Stimulated activated CD8-positive, alpha-beta memory T cell treated with anti-CD3 and anti-CD28 coated beads, Interleukin-4, amount 100 ng/mL, for 48 hours (primary cell): ENCODE data around the gene GTF2F2.

Source experiments
- DNase-seq: peaks from one replicate; pipeline ENCODE4 v3.0.0-alpha.2; 2020

The GTF2F2 gene

DNA sequence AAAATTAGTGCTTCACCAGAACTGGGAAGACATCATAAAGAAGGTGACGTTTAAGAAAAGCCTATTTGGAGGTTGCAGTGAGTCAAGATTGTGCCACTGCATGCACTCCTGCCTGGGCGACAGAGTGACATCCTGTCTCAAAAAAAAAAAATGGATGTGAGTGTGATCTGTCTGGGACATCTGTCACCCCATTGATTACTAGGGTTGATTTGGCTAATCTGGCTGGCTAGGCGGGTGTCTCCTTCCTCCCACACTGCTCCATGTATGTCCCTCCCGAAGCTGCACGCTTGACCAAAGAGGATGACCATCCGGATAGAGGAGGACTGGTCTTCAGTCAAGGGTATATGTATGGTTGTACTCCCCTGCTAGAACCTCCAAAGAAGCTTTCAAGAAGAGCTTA is 2.6 kb downstream of the GTF2F2 start:
- DNase-seq = no peak

DNA sequence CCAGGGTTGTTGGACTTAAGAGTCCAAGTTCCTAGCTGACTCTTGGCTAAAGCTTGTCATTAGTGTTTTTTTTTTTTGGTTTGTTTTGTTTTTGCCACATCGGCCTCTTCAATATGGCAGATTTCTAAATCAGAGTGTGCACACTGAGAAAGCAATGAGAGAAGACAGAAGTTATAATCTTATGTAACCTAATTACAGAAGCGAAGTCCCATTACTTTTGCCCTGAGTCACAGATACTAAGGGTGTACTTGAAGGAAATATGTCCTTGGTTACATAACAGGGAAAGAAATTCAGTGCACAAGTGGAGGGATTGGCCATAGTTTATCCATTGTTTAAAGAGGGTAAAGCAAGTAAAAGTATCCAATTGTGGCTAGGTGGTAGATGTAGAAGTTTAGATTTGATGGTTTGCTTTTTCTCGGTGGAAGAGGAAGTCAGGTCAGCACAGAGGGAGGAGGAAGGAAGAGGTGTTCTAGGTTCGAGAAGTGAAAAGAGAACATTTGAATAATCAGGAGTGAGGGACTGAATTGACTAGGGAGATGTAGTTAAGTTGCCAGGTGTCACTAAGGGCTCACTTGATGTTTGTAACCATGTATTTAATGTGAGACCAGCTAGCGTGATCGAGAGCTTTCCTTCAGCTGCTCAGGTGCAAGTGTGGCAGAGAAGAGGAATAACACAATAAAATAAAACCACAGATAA is 12.2 kb downstream of the GTF2F2 start:
- no peak for DNase-seq

DNA sequence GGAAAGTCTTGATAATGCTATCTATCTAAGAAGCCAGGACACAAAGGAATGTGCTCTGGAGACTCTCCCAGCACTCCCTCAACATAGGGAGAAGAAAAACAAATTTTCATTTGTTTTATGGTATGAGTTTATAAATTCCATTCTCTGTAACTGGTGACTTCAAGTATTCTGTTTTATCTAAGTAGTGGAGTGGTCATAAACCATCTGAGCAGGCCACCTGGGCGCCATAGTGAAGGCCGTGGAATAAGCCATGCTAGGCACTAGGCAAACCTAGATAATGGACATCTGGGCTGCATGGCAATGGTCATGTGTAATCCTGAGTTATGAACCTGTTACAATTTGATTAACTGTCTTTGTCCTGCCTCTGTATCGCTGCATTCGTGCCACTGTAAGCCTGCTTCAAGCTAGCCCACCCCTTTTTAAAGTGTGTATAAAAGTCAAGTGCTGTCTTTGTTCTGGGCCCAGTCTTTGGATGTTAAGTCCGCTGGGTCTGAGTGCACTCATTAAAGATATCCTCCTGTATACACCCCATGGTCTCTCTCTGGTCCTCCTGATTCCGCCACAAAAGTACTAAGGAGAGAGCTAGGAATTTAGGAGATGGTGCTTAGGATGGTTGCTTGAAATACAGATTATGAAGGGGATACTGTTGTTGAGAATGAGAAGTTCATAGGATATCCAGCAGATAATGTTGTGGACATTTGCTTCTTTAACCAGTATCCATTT is 13.2 kb downstream of the GTF2F2 start:
- no peak for DNase-seq

DNA sequence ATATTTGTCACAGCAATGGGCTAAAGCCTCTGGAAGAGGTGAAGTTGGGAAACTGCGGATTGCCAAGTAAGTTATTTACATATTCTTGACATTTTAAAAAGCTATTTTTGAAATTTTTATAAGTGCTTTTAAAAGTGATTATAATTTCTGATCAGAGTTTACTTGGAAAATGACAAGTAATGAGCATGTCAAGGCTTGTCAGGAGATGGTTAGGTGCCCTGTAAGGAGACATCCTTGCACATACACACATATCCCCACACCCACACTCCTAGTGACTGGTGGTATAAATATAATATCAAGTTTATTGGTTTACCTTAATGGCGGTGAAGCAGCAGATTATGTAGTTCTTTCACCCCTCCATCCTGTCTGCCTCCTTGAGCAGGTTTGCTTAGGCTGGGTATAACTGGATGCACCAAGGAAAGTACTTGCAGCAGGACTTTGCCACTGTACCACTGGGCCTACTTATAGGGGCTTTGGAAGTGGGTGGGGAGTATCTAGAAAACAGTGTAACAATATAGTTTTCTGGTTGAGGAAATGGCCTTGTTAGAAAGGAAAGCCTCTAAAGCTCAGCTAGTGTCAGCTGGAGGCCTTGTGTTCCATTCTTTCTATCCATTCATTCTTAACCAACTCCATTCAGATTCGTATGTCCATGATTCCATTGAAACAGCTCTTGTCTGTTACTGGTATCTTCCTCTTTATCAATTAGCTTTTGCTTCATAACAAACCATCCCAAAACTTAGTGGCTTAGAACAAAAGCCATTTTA is 16.6 kb downstream of the GTF2F2 start:
- no peak for DNase-seq

DNA sequence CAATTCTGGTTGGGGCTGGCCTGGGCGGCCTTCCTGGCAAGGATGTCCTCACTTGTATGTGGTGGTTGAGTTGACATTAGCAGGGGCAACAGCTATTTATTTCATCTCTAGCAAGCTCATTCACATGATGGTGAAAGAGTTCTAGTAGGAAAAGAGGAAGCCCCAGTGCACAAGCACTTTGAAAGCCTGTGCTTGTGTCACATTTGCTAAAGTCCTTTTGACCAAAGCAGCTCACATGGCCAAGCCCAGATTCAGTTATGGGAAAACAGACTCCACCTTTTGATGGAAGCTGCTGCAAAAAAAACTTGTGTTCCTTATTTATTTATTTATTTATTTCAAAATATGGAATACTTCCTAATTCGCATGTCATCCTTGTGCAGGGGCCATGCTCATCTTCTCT is 17.2 kb downstream of the GTF2F2 start:
- DNase-seq = no peak

DNA sequence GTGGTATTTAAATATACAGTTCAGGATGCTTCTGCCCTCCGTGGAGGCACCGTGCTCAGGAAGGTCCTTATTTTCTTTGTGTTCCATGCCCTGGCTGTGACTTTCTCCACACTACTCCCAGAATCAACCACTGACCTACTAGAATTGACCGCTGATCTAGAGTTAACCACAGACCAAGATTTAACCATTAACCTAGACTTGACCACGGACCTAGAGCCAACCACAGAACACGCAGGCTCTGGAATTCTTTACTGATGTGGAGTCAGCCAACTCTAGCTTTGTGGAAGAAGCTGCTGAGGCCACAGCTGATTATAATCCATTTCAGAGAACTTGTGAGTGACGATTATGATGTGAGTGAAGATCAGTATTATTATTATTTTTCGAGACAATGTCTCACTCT is 18.0 kb downstream of the GTF2F2 start:
- no peak for DNase-seq

DNA sequence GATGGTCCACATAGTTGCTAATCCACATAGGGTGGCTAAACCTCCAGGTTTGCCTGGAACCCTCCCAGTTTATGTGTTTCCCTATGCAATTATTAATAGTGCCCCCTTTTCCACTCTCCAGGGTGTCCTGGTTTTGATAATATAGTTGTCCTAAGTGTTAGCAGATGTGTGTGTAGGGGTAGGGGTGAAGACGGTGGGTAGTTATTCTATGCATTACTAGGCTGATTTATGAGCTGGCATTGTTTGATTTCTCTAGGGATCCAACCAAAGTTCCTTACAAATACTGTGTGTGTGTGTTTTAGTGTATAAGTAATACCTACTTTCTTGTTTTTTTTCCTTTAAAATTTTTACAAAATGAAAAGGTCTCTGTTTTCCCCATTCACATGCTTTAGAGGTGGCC is 21.1 kb downstream of the GTF2F2 start:
- DNase-seq = no peak

DNA sequence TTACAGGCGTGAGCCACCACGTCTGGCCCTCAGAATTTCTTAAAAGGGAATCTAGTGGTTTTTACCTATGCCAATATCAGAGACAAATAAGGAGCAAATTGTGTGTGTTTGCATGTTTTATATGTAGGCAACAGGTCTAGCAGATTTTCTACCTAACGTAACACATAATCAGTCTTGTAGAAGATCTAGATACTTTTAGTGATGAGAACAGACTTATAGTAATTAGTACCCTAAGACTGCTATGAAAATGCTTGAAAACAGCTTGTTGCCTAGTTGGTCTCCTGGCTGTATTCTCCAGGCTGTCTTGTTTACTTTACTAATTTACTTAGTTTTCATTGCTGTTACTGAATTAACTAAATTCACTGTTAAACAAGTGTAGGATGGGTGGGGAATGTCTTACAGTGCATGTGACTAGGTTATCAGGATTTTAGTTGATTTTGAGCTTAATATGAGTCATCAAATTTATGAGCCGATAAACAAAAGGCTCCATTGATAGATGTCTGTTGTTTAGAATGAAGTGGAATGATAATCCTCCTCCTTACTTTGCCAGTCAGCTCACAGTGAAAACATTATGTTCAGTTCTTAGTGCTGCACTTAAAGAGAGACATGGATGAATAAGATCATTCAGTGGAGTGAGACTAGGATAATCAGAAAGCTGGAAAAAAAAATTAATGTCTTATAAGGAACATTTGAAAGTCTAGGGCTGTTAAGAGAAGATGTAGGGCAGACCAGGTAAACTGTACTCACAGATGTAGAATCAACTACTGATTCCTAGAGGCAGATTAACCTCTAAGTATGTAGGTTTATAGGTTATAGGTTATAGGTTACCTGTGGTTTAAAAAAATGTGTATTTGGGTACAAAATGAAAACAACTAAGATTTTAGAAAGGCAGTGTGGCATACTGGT is 22.4 kb downstream of the GTF2F2 start:
- DNase-seq = no peak

DNA sequence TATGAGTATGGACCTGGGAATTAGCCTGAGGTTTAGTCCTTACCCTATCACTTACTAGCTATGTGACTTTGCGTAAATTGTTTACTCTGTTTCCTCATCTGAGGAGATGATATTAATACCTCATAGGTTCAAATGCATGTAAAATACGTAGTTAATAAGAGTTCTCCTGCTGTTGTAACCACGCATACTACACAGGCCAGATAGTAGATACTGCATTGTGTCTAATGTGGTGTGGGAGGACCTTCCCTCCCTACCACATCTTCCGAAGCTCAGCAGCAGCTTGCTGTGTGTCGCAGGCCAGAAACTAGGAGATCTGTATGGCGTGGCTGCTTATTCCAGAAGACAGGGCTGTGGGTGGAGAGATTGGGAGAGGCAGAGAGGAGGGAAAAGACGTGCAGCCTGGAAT is 23.0 kb downstream of the GTF2F2 start:
- no peak for DNase-seq

DNA sequence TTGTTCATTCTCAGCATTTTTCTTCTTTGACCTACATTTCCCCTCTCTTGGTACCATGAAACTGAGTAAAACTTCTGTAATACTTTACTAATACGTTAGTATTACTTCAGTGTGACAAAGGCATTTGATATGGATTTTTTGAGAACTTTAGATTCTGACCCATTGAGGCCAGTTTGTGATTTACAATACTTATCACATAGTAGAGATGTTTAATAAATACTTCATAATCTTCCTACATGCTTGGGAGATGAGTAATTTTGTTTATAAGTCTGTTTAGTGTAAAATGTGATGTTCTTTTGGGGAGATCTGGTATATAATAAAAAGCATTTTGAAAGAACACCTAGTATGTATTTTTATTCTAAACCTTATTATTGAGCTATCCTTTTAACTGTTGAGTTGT is 29.7 kb downstream of the GTF2F2 start:
- no peak for DNase-seq

DNA sequence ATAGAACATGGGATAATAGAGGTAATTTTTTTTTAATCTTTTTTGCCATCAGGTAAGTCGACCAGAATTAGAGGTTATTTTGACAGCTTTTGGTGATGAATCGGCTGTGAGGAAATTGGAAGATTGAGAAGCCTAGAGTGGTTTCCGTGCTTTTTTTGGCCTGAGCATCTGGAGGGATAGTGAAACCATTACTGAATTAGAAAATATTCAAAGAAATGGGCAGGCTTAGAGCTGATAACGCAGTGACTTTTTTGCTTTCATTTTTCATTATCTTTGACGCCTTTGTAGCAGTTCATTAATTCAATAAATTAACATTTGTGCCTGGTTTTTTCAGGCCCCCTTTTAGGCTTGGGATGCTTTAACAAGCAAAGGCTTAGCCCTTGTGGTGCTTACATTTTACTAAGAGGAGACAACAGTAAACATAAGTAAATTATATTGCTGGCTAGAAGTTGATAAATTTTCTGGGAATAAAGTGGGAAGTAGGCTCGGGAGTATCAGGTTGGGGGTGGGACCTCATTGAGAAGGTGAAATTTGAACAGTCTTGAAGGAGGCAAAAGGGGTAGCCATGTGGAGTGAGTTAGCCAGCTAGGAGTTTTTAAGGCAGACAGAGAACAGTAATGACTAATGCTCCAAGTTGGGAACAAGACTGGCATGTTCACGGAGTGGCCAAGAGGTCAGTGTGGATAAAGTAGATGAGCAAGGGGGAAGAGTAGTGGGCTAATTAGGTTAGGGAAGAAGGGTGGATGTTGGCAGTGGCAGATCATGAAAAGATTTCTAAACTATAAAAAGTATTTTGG is 36.5 kb downstream of the GTF2F2 start:
- DNase-seq = no peak

DNA sequence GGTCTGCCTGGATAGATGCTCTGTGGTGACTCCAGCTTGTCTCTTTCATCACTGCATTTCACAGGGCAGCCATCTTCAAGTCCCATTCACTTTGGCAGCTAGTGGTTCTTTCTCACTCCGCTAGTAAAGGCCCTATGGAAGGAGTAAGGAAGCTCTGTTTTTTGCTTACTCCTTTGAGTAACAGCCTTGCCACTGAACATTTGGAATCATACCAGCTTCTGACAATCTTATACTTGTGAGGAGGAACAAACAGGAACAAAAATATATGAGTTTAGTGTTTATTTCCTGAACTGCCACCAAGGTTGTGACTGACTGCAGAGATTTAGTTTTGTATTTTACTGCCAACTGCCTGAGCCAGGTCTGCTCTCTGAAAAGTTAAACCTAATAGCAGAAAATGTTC is 41.9 kb downstream of the GTF2F2 start:
- DNase-seq = no peak

DNA sequence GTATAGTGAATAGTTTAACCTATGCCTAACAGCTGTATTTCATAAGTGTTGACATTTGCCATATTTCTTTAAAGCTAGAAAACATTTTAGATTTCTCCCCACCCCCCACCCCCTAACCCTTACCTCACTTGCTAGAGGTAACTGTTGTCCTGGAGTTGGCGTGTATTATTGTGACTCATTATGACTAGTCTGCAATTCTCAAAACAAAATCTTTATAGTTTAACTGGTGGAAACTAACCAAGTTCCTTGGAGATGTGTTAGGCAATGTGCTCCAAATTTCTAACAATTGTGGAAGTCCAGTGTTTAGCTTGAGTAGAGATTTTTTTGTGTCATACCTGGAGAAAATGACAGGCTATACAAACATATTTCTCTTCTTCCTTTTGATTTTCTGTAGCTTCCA is 42.5 kb downstream of the GTF2F2 start:
- DNase-seq = no peak

DNA sequence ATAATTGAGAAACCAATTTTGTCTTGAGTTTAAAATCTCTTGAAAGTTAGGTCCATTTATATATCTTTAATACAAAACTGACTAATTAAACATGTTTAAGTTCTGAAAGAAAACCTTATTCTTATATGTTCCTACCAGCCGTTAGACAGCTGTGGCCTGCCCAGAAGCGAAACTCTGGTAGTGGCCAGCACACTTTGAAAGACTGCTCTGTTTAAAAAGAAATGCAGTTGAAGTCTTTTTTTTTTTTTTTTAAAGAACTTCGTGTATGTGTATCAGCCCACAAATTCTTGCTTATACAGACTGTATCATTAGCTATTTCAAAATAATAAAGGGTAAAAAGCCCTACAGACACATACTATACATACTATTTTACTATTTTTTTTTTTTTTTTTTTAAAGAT is 46.5 kb downstream of the GTF2F2 start:
- DNase-seq = no peak

DNA sequence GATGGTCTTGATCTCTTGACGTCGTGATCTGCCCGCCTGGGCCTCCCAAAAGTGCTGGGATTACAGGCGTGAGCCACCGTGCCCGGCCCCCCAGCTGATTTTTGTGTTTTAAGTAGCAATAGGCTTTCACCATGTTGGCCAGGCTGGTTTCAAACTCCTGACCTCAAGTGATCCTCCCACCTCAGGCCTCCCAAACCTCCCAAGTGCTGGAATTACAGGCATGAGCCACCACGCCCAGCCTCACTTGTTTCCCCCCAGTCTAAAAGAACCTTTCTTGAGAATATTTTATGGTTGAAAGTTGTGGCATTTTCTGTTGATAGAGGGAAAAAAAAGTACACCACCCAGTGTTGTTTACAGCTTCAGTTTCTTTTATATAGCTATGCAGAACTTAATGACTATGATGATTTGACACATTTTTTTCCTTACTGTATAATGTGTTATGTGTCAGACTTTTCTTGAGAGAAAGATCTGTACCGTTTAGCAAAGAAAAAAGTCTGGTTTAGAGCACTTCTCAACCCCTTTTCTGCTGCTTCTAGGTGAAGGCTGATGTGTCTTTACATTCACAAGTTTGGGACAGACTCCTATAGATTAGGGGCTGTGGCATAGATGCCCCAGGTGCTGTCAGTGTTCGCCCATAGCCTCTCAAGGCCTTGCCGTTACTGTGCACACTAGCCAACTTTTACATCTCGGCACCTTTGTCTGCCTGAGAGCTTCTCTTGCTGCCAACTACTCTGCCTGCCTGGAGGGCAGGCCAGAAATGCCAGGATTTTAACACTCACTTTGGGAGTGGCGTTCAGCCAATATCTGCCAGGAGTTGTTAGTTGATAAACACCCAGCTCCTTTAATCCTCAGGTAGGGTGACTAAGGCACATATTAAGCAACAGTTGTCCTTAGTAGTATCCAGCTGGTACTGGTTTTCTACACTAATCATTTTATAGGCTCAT is 47.6 kb downstream of the GTF2F2 start:
- DNase-seq = no peak

DNA sequence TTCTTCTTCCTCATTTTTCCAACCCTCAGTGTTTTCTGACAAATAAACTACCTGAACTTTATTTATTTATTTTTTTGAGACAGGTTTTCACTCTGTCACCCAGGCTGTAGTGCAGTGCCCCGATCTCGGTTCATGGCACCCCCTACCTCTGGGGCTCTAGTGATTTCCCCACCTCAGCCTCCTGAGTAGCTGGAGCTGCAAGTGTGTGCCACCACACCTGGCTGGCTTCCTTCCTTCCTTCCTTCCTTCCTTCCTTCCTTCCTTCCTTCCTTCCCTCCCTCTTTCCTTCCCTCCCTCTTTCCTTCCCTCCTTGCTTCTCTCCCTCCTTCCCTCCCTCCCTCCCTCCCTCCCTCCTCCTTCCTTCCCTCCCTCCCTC is 48.2 kb downstream of the GTF2F2 start:
- no peak for DNase-seq

DNA sequence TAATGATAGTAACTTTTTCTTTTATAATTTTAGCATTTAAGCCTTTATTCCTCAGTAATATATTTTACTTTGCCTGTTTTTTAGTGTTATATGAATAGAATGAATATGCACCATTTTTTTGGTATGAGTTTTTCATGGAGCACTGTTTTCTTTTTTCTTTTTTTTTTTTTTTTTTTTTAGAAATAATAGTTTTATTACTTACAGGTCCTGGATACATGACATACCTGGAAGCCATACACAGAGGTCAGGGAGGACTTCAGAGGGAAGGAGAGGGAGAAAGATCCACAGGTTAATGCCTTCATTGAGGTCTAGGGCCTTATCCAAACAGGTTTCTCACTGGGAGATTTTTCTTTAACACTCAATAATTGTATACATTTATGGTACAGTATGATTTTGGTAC is 54.2 kb downstream of the GTF2F2 start:
- DNase-seq = no peak

DNA sequence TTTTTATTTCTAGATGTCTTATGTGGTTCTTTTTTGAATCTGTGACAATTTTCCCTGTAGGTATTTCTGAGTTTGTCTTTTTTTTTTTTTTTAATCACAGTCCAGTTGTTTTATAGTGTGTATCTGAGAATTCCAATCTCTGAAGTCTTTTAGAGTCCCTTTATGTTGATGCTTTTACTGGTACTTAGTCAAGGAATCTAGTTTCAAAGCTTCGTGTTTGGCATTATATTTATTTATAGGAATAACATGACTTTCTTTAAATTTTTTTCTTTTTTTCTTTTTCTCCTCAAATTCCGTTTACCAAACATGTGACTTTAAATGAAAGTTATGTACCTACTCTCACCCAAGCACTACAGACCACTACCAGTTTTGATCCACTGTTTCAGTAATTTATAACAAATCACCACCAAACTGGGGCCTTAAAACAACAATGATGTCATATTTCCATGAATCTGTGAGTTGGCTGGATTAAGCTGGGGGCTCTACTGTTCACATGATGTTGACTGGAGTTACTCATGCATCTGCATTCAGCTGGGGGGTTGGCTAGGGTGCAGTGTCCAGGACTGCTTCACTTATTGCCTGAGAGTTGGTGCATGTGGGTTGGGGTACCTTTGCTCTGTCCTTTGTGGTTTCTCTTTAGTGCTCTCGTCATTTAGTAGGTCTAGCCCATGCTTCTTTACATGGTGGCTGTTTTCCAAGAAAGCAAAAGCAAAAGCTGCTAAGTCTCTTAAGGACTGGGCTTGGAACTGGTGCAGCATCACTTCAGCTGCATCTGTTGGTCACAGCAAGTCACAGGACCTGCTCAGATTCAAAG is 58.2 kb downstream of the GTF2F2 start:
- DNase-seq = no peak

DNA sequence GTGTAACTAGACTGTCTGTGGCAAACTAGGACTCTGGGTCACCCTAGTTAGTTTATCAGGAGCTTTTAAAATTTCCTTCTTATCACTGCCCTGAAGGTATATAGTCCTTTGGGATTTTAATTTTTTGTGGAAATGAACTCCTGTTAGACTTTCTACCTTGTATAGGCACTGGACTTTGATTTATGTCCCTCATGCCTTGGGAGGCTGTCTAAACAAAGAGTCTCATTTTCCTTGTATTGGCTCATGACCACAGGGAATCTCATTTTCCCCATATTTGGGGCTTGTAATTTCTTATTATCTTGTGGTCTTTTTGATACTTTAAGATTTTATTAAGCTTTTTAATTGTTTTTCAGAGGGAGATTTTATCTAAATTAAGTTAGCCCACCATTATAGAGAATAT is 59.1 kb downstream of the GTF2F2 start:
- DNase-seq = no peak

DNA sequence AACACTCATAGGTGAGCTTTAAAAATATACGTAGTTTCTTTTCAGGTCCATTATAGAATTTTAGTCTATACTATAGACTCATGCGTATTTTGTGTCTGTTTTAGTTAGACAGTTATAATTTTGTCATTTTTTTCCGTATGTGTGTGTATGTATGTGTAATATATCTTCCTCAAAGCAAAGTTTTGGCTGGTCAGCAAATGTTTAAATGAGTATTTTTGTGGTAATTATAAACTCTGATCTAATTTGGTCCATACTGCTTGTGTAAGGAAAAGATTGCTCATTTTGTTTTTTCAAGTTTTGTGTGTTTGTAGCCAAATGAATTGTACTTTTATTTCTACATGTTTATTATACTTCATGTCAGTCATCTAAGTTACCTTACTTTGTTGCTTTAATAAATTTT is 60.0 kb downstream of the GTF2F2 start:
- DNase-seq = no peak
